Right ventricle myocardium inferior (tissue), 1 donor: ENCODE measurements around the gene LAT. TPM values are rescaled to one million over a fixed set of nuclear protein-coding genes. Genes with fewer than 3 reads are reported as not detected.
"Not testable (repeated sequence)": the region's sequence is repeated elsewhere in the genome, so short reads cannot be mapped to it uniquely, and the experiment has no call there.

Experiments
- ATAC-seq: fragments of 200-7000 bp; cut with Tn5 transposase; one replicate; pipeline ENCODE4 v1.9.1; 2020; ENCODE audit warnings: mild to moderate bottlenecking, moderate library complexity
- DNase-seq: peaks from one replicate; pipeline ENCODE4 v3.0.0; 2021; ENCODE audit errors: missing footprints
- intact Hi-C: fragments of 100-400 bp; cut with DNase I; formaldehyde crosslinking; loops from one replicate; pipeline ENCODE4 v1.11.0; 2022
- total RNA-seq: library from RNA; stranded (reverse); fragmentation: NEBNext Ultra II Directional; extraction: Animal tissue kit (Norgen Biotek cat#: 25700); gene quantifications from one replicate; pipeline ENCODE4 v1.2.1, GENCODE V29; 2021
- donor health status: DM: no; HTN: yes; CAD: no; lungs with severe emphysema.

LAT gene
- total RNA-seq, 1 donor from 2014 or later, result 1.9 TPM

DNA sequence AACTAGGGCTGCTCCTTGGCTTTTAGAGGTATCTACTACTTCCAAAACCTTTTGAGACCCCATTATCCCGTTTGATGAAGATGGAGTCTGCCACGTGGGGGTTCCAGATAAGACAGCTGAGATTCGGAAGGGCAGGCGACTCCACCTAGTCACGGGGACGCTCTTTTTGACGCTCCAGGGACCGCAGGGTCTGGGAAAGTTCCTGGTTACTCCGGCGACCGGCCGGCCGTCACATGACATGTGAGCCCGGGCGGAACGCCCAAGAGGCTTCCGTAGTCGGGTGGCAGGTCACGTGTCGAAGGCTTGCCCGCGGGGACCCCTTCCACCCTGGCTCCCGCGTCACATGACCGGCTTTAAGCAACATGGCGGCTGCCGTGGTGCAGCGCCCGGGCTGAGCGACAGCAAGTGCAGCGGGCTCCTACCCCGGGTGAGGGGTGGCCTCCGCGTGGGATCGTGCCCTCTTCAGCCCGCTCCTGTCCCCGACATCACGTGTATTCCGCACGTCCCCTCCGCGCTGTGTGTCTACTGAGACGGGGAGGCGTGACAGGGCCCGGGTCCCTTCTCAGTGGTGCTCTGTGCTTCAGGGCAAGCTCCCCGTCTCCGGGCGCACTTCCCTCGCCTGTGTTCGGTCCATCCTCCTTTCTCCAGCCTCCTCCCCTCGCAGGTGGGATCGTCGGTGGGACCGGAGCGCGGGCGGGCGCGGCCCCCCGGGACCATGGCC is 10.3 kb upstream of the LAT start, which contains the start of gene SPNS1:
TSS of gene SPNS1 (plus strand) at position 342 of the 721 bp plus-strand sequence. CDS start at position 716, 374 bp downstream.
- ATAC-seq, result peak; percentile 96
- peak; percentile 98 for DNase-seq
- intact Hi-C loops, result no loop called here

DNA sequence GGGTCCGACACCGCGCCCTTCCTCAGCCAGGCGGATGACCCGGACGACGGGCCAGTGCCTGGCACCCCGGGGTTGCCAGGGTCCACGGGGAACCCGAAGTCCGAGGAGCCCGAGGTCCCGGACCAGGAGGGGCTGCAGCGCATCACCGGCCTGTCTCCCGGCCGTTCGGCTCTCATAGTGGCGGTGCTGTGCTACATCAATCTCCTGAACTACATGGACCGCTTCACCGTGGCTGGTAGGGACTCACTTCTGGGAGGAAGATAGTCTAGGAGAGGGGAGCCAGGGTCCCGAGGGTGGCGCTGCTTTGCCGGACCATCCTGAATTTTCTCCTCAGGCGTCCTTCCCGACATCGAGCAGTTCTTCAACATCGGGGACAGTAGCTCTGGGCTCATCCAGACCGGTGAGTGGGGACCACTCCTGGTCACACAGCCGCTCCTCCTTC is 9.7 kb upstream of the LAT start:
- intact Hi-C loops, result no loop called here
- ATAC-seq, result peak; percentile 14
- no peak for DNase-seq

DNA sequence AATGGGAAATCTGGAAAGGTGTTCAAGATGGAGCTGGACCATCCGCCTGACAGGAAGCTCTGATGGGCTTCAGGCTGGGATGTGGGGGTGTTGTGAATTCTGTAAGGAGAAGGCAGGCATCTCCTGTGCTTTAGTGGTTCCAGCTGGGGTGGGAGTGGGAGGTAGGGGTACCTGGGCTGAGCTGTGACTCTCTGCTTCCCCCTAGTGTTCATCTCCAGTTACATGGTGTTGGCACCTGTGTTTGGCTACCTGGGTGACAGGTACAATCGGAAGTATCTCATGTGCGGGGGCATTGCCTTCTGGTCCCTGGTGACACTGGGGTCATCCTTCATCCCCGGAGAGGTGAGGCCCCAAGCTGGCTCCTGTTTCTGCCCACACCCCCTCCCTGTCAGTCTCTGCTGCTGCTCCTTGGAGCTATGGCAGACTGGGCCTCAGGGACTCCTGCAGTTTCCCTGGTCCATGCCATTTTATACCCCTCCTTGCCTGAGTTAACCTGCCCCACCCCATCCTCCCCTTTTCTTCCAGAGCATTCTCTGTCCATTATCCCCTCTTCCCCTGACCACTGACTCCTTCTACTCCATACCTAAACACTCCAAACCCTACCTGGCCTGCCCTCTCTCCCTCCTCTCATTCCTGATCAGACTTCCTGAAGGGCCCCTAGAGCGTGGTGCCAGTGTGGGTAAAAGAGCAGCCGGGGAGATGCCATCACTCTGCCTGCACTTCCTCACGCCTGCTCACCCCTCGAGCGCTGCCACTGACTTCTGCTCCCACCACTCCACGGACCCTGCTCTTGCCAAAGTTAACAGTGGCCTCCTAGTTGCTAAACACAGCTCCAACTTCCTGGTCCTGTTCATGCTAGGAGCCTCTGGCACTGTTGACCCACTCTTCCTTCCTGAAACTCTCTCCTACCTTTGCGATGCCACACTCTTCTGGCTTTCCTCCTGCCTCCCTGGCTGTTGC is 6.9 kb upstream of the LAT start:
- intact Hi-C loops, result no loop called here
- no peak for DNase-seq
- ATAC-seq, result no peak

DNA sequence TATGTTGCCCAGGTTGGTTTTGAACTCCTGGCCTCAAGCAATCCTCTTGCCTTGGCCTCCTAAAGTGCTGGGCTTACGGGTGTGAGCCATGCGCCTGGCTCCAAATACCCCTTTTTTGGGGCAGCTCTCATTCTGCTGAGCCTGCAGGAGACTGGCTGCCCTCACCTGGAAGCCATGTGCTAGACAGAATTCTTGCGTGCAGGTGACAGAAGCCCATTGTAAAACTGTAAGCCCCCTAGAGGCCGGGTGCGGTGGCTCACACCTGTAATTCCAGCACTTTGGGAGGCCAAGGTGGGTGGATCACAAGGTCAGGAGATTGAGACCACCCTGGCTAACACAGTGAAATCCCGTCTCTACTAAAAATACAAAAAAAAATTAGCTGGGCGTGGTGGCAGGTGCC is 4.5 kb upstream of the LAT start:
- DNase-seq, ATAC-seq, intact Hi-C loops: not testable (repeated sequence)

DNA sequence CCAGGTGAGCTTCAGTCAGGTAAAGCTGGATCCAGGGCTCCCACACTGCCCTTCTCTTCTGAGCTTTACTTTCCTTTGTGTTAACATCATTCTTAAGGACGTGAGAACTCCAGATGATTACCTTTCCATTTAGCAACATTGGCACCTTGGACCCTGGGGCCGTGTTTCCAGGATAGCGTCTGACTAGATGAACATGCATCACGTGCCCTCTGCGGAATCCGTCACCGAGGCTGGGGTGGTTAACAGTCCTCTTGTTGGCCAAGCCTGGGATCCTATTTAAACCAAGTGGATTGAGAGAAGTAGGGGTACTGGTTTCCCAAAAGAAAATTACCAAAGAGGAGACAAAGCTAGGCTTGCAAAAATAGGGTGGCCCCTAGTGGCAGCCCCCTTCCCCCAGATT is 3.9 kb upstream of the LAT start:
- DNase-seq (no peak), ATAC-seq (no peak)
- intact Hi-C loops, result no loop called here

DNA sequence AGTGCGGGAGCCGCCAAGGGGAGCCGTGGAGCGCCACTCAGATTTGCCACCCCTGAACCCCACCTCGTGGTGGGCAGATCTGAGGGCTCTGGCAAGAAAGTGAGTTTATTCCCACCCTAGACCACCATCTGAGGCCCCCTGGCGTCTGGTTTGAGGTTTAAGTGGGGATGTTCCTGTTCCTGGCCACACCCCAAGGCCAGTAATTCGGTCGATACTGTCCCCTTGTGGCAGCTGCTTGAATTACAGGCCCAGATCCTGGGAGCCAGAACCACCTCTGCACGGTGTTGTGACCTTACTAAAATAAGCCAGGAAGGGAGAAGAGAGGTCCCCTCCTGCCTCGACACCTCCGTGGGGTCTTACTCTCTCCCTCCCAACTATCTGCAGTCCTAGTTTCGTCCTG is 3.3 kb upstream of the LAT start:
- intact Hi-C loops, result no loop called here
- no peak for DNase-seq
- no peak for ATAC-seq

DNA sequence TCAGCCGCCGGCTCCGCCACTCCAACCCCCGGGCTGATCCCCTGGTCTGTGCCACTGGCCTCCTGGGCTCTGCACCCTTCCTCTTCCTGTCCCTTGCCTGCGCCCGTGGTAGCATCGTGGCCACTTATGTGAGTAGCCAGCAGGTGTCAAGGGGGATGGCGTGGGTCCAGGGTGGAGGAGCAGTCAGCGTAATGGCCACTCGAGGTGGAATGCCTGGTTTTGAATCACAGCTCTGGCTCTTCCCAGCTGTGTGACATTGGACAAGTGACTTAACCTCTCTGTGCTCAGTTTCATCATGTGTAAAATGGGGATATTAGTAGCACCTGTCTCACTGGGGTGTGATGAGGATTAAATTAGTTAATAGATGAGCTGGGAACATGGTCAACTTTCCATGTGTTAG is 2.4 kb upstream of the LAT start:
- no peak for ATAC-seq
- no peak for DNase-seq
- intact Hi-C loops, result no loop called here

DNA sequence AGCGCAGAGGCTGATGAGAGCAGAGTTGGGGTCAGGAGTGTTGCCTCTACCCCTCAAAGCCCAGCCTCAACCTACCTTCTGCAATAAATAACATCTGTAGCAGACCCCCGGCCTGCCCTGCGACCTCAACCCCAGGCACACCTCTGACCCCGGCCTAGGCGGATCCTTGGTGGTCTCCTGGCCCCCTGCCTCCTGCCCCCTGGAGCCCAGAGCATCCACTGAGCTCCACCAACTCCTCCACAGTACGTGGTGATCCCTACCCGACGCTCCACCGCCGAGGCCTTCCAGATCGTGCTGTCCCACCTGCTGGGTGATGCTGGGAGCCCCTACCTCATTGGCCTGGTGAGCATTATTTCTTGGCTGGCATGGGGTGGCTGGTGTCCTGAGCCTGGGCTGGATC is 1.9 kb upstream of the LAT start:
- intact Hi-C loops, result no loop called here
- DNase-seq (no peak), ATAC-seq (no peak)

DNA sequence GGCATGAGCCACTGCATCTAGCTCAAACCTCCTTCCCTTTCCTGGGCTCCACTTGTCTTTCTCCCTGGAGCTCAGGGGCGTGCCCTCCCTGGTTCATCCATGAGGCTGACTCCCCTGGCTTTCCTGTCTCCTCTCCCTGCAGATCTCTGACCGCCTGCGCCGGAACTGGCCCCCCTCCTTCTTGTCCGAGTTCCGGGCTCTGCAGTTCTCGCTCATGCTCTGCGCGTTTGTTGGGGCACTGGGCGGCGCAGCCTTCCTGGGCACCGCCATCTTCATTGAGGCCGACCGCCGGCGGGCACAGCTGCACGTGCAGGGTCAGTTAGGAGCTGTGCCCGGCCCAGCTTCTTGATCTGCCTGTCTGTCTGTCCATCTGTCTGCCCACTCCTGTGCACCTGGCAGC is 1.2 kb upstream of the LAT start:
- no peak for DNase-seq
- intact Hi-C loops, result no loop called here
- no peak for ATAC-seq

DNA sequence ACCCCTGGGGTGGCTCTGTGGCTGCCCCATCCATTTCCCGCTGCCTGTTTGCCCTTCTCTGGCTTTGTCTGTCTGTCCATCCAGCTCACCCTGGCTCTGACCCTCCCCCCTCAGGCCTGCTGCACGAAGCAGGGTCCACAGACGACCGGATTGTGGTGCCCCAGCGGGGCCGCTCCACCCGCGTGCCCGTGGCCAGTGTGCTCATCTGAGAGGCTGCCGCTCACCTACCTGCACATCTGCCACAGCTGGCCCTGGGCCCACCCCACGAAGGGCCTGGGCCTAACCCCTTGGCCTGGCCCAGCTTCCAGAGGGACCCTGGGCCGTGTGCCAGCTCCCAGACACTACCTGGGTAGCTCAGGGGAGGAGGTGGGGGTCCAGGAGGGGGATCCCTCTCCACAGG is 761 bp upstream of the LAT start:
- ATAC-seq, result no peak
- intact Hi-C loops, result no loop called here
- DNase-seq, result no peak

DNA sequence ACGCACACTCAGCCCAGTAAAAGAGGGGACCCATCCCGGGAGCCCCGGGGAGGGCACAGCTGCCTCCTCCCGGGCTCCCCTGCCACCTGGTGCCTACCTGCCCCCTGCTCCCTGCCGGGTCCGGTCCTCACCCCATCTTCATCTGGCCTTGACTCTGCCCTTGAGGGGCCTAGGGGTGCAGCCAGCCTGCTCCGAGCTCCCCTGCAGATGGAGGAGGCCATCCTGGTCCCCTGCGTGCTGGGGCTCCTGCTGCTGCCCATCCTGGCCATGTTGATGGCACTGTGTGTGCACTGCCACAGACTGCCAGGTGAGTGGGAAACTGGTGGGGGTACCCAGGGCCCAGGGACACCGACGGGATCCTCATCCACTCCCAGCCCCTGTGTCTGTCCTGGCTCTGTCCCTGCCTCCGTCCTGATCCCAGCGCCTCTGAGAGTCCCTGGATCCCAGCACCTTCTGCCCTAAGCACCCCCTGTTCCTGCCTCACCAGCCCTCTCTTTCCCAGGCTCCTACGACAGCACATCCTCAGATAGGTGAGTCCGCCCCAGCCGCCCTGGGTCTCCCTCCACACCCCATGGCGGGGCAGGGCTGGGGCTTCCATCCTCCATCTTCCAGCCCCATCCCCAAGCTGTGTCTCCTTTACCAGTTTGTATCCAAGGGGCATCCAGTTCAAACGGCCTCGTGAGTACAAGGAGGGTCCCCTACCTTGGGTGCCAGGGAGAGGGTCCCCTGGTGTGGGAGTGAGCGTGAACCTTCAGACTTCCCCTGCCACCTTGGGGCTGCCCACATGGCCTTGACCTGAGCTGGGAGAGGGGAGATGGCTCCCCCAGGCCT is 574 bp downstream of the LAT start:
- ATAC-seq, result no peak
- DNase-seq, result no peak
- intact Hi-C loops, result no loop called here

DNA sequence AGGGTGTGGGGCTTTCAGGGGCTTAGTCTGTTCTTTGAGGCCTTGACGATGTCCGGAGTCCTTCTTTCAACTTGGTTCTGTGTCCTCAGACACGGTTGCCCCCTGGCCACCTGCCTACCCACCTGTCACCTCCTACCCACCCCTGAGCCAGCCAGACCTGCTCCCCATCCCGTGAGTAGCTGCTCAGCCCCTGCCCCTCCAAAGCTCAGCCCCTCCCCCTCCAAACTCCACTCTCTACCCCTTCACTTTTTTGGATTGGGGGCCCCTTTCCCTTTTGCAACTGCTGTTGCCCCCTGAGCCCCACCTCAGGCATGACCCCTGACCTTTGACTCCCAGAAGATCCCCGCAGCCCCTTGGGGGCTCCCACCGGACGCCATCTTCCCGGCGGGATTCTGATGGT is 1.2 kb downstream of the LAT start:
- ATAC-seq, result no peak
- DNase-seq, result no peak

DNA sequence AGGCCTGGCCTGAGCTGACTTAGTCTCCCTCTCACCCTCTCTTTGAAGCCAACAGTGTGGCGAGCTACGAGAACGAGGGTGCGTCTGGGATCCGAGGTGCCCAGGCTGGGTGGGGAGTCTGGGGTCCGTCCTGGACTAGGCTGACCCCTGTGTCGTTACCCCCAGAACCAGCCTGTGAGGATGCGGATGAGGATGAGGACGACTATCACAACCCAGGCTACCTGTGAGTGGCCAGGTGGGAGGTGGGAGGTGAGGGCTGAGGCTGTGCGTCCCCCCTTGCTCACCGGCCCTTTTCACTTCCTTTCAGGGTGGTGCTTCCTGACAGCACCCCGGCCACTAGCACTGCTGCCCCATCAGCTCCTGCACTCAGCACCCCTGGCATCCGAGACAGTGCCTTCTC is 1.6 kb downstream of the LAT start:
- intact Hi-C loops, result no loop called here
- DNase-seq, result no peak

More for the DNA sequence above, 1.2 kb downstream of the LAT start:
- intact Hi-C loops, result no loop called here

DNA sequence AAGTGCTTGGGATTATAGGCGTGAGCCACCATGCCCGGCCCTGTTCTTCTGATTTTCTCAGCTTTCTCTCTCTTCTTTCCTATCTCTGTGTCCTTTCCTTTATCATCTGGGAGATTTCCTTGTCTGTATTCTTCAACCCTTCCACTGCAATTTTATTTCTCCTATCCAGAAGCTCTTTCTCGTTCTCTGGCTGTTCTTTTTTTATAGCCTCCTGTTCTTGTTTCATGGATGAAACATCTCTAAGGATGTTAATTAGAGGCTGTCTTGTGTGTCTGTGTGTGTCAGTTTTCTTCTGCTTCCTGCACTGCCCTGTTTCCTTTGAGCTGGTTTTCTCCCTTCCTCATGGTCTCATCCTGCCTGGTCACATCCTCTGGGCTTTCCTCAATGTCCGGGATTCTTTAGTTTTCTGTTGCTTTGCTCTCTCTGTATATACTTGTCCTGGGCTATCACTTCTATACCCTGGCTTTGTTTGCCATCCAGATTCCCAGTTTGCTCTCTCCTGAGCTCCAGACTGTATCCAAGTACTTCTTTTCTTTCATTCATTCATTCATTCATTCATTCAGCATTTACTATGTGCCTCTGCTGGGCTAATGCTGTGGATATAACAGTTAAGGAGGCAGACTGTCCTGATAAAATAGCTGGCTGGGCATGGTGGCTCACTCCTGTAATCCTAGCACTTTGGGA is 2.5 kb downstream of the LAT start:
- no peak for DNase-seq
- no peak for ATAC-seq
- intact Hi-C loops, result no loop called here

More for the DNA sequence above, 1.6 kb downstream of the LAT start:
- no peak for ATAC-seq

DNA sequence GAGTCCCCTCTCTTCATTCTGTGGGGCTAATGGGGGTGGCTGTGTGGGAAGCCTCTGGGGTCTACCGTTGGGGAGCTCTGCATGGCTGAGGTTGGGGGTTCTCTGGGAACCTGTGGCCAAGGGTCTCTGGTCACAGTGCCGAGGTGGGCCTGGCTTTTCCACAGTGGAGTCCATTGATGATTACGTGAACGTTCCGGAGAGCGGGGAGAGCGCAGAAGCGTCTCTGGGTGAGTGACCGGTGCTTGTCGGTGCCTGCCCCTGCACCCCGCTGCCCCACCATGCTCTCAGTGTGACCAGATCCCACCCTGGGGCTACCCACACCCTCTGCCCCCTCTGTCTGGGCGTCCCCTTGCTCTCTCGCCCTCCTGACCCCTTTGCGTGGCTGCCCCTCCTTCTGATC is 4.5 kb downstream of the LAT start:
- ATAC-seq, result no peak
- intact Hi-C loops, result no loop called here
- DNase-seq, result no peak

DNA sequence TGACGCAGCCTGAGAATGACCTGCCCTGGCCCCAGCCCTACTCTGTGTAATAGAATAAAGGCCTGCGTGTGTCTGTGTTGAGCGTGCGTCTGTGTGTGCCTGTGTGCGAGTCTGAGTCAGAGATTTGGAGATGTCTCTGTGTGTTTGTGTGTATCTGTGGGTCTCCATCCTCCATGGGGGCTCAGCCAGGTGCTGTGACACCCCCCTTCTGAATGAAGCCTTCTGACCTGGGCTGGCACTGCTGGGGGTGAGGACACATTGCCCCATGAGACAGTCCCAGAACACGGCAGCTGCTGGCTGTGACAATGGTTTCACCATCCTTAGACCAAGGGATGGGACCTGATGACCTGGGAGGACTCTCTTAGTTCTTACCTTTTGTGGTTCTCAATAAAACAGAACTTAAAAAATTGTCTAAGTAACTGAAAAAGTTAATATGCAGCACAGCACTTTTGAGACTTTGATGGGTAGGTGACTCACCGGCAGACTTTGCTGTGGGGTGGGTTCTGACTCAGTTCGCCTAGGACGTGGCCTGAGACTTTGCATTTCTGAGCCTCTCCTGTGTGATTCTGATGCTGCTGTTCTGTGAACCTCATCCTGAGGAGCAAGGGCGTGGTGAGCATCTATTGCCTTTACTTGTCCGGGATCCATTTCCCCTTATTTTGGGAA is 5.7 kb downstream of the LAT start:
- DNase-seq (no peak), ATAC-seq (no peak)
- intact Hi-C loops, result no loop called here

DNA sequence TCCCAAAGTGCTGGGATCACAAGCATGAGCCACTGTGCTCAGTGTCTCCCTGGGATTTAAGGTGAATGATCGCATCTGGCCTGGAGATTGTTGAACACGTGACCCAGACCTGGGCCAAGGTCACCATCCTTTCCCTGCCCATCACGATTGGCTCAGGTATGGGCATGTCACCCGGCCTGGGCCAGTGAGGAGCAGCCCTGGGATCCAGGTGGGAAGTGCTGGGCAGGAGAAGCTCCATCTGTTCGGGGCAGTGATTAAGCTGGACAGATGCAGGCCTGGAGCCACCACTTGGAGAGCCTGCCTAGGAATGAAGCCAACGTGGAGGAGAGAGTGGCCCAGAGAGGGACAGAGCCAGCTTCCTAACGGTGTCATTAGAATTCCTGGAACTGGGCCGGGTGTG is 6.8 kb downstream of the LAT start:
- DNase-seq (no peak), ATAC-seq (no peak)
- intact Hi-C loops, result no loop called here

DNA sequence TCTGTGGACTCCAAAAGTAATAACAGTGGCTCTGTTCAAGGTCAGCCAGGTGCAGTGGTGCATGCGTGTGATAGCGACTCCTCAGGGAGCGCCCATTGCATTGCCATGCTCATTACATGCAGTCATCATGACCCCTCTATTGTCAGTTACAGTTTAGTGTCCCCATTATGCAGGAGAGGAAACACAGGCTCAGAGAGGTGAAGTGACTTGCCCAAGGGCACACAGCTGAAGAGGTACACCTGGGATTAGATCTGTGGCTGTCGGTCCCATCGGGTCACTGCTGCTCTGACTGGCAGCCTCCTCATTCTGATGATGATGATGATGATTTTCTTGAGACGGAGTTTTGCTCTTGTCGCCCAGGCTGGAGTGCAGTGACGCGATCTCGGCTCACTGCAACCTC is 7.6 kb downstream of the LAT start:
- DNase-seq, result no peak
- no peak for ATAC-seq
- intact Hi-C loops, result no loop called here
